Thoracic aorta (tissue), 2 donors: ENCODE measurements around the gene ERLEC1. TPM values are rescaled to one million over a fixed set of nuclear protein-coding genes. Genes with fewer than 3 reads are reported as not detected.

Experiments
- ATAC-seq: fragments of 150-250 bp; one replicate; pipeline ENCODE4 v1.8.0; 2017; ENCODE audit warnings: low read depth; ENCODE audit not compliant: insufficient number of reproducible peaks, low FRiP score
- DNase-seq: peaks from one replicate; pipeline ENCODE4 v3.0.0-alpha.2; 2020; ENCODE audit warnings: low spot score
- H3K27ac ChIP-seq, 2 donors: fragments of 200-600 bp; sonication (generic); 1 replicate in 1 of 2; 2 replicates in 1 of 2; pipeline ENCODE4 v1.5.1; 2016; ENCODE audit warnings: mild to moderate bottlenecking in 2 of 2, moderate library complexity in 2 of 2
- H3K27me3 ChIP-seq: fragments of 200-600 bp; sonication (generic); replicated peaks from 2 replicates; pipeline ENCODE4 v1.6.0; 2016; ENCODE audit warnings: mild to moderate bottlenecking; ENCODE audit not compliant: insufficient read depth
- H3K36me3 ChIP-seq: fragments of 200-600 bp; sonication (generic); one replicate; pipeline ENCODE4 v1.5.1; 2016
- H3K4me1 ChIP-seq, 2 donors: fragments of 200-600 bp; sonication (generic); 1 replicate in 1 of 2; 2 replicates in 1 of 2; pipeline versions ENCODE4 v1.5.1 to v1.6.0; 2016; ENCODE audit warnings: low read depth in 2 of 2, mild to moderate bottlenecking in 1 of 2; ENCODE audit not compliant: control insufficient read depth in 1 of 2
- H3K4me3 ChIP-seq: fragments of 200-600 bp; sonication (generic); 2 replicates; pipeline ENCODE4 v1.5.1; 2016; ENCODE audit warnings: mild to moderate bottlenecking
- H3K9me3 ChIP-seq: fragments of 200-600 bp; sonication (generic); 2 replicates; pipeline ENCODE4 v1.5.1; 2016
- CTCF ChIP-seq: fragments of 200-600 bp; sonication (generic); IDR thresholded peaks from one replicate; pipeline ENCODE4 v1.5.1; 2019; ENCODE audit warnings: antibody characterized with exemption
- total RNA-seq, 2 donors: library from RNA; depleted of rRNA; stranded (reverse); fragments of >200 nt; gene quantifications; one replicate each; pipeline versions ENCODE4 v1.1.0 to v1.2.3, GENCODE V29; 2016

Gene ERLEC1
- total RNA-seq, 2 donors from 2014 or later = 50.3 to 88.5 TPM

- ATAC-seq = no peak
- Histone ChIP-seq H3K27me3 (no peaks in the 10 kb centered on the region), H3K9me3 (no peaks in the 10 kb centered on the region), H3K36me3 (no peaks in the 10 kb centered on the region), H3K4me1 (no peaks in the 10 kb centered on the region), H3K27ac (no peak overlapping the region), H3K4me3 (no peak overlapping the region)
- TF ChIP-seq CTCF = no peak
- DNase-seq = no peak
These were observed 69.4 kb downstream of the ERLEC1 start for GRCh38 chr2:53856272-53856671.

DNA sequence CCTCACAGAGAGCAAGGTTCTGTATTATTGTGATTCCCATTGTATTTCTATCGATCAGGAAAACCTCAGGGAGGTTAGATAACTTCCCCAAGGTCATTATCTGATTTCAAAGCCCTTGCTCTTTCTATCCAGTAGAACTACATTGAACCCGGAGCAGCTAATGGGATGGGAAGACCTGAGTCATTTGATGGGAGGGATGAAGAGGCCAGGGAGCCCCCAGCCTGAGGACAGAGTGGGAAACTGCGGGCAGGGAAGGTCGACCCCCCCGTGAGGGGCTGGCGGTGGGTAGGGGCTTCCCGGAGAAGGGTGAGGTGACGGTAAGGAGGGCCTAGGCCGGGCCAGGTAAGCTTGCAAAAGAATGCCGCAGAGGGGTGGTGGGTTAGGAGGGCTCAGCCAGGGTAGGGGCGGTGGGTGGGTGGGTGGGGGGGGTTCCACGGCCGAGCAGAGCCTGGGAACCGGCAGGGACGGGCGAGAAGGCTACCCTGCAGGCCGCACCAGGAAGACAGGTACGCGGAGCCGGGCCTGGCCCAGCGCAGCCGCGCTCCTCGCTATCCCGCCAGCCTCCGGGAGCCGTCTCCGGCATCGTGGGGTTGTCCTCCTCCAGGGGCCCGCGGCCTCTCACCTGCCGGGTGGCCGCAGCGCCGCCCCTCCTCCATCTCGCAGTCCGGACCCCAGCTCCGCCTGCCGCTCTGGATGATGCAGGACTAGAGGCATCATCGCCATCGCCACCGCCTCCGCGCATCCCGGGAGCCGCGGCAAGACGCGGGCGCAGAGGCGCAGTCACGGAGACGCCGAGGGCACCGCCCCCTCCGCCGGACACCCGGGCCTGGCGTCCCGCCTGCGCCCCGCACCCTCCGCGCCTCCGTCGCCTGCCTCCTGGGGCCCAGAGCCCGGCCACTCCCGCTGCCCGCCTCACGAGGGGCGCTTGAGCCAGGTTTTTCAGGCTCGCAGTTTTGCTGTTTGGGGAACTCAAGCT lies 72.7 kb downstream of the ERLEC1 start, which contains the start of gene GPR75:
TSS of gene GPR75 (minus strand) at position 762 of the 976 bp plus-strand sequence. CDS start 5,211 bp downstream, outside the sequence.
- Histone ChIP-seq H3K4me3 (peak within 1 kb of the TSS; percentile 66), H3K9me3 (no peaks in the 10 kb centered on the region), H3K27ac (no peak within 1 kb of the TSS), H3K4me1 (no peaks in the 10 kb centered on the region), H3K36me3 (peaks cover 7% of the 10 kb centered on the region), H3K27me3 (no peaks in the 10 kb centered on the region)
- no peak for TF ChIP-seq CTCF
- no peak for DNase-seq
- ATAC-seq = no peak

- H3K4me3 ChIP-seq = no peak overlapping the region
- no peak overlapping the region for H3K27ac ChIP-seq
- peaks cover 24% of the 10 kb centered on the region for H3K36me3 ChIP-seq
- ATAC-seq (no peak), DNase-seq (no peak)
- no peak for TF ChIP-seq CTCF
- no peaks in the 10 kb centered on the region for H3K27me3 ChIP-seq
- no peaks in the 10 kb centered on the region for H3K4me1 ChIP-seq
- H3K9me3 ChIP-seq = no peaks in the 10 kb centered on the region
These were observed 75.0 kb downstream of the ERLEC1 start for GRCh38 chr2:53861824-53862223.

GRCh38 chr2:53863538-53864227 lies 76.8 kb downstream of the ERLEC1 start:
- DNase-seq (no peak), ATAC-seq (no peak)
- no peak for TF ChIP-seq CTCF
- H3K36me3 ChIP-seq = peaks cover 30% of the 10 kb centered on the region
- no peaks in the 10 kb centered on the region for H3K9me3 ChIP-seq
- H3K27me3 ChIP-seq = no peaks in the 10 kb centered on the region
- no peak overlapping the region for H3K27ac ChIP-seq
- no peak overlapping the region for H3K4me3 ChIP-seq
- no peaks in the 10 kb centered on the region for H3K4me1 ChIP-seq

- H3K4me3 ChIP-seq = no peak overlapping the region
- no peak overlapping the region for H3K27ac ChIP-seq
- peaks cover 30% of the 10 kb centered on the region for H3K36me3 ChIP-seq
- DNase-seq (no peak), ATAC-seq (no peak)
- no peak for TF ChIP-seq CTCF
- H3K27me3 ChIP-seq = no peaks in the 10 kb centered on the region
- H3K9me3 ChIP-seq = no peaks in the 10 kb centered on the region
- H3K4me1 ChIP-seq = no peaks in the 10 kb centered on the region
These were observed 78.4 kb downstream of the ERLEC1 start for GRCh38 chr2:53865264-53865663.
